GM21515 (cell line): ENCODE data around the gene DSPP.

Source experiments
- ATAC-seq: cut with Tn5 transposase; IDR thresholded peaks from one replicate; pipeline ENCODE4 v1.9.1; 2021; ENCODE audit not compliant: unreplicated experiment

The DSPP gene

GRCh38 chr4:87624698-87625097 lies 16.4 kb downstream of the DSPP start:
- no peak for ATAC-seq

- no peak for ATAC-seq
Observed at GRCh38 chr4:87631668-87632067, 23.3 kb downstream of the DSPP start.

GRCh38 chr4:87632469-87632868 lies 24.1 kb downstream of the DSPP start:
- no peak for ATAC-seq

DNA sequence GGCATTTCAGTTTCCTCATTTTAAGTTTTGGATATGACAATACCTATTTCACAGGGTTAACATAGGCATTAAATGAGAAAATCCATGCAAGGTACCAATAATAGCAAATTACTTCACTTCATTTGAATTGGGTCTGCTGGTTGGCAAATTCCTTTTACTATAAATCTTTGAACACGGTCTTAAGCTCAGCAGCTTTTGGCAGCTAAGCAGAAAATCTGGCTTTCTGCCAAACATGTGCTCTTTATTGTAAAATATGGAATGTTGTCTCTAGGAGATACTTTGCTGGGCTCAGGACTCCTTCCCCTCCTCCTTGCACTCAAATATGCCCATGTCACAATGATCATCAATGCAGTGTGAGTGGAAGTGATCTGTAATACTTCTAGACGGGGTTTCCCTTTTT lies 24.9 kb downstream of the DSPP start:
- ATAC-seq = no peak

GRCh38 chr4:87644286-87644685 lies 36.0 kb downstream of the DSPP start:
- no peak for ATAC-seq

GRCh38 chr4:87649980-87650379 lies 41.7 kb downstream of the DSPP start, which contains the start of gene DMP1:
Gene DMP1 (plus strand): TSS chr4:87650280. CDS start chr4:87656493, 6,213 bp downstream.
- ATAC-seq = no peak

GRCh38 chr4:87650938-87651337 lies 42.6 kb downstream of the DSPP start:
- ATAC-seq = no peak

DNA sequence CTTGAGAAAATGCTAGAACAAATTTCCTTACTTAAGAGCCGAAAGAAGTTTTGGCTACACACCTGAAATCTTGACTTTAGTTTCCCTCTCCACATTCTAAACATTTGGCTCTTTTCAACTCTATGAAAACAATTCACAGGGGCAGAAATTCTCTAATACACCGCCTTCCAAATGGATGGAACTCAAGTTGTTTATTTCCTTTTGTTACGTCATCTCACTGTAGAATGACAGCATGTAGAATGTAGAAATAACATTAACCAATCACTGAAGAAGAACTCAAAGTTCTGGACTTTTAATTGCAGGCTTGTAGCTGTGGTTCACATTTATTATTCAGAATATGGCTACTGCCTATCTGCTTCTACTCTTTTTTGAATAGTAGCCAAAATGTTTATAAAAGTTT lies 43.6 kb downstream of the DSPP start:
- ATAC-seq = no peak

DNA sequence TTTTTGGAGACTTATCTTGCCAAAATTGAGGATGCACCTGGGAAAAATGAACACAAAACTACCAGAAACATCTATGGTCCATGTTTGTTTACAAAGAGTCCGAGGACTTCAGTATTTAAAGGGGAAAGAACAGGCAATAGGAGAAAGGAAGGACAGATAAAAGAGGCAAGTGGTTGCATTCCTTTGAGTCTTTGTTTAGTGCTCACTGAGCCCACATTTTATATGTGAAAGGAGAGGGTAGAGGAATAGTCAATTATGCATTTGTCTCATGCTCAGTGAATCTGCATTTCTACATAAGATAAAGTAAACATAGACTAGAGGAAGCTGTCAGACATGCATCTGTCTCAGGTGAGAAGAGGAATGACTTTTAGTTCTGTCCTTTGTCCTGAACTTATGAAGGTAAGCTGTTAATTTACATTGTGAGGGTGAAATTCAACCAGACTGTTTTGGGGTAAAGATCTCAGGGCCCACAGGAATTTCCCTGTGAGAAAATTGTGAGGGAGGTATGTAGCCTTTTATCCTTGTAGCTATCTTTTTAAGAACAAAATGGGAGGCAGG lies 46.2 kb downstream of the DSPP start:
- ATAC-seq = no peak

DNA sequence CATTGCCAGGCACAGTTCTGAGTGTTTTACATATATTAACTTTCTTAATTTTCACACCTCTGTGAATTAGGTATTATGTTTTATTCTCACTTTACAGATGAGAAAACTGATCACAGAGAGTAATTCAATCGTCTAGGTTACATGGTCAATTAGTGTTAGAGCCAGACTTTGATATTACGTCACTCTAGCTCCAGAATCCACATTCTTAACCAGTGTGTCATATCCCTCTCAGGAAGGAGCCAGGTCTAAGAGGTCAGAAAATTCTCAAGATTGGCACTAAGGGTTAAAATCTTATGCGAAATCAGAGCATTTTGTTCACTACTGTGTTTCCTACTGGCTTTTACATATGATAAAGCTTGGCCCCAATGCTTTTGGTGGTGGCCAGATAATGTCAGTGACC lies 49.2 kb downstream of the DSPP start:
- ATAC-seq = no peak

DNA sequence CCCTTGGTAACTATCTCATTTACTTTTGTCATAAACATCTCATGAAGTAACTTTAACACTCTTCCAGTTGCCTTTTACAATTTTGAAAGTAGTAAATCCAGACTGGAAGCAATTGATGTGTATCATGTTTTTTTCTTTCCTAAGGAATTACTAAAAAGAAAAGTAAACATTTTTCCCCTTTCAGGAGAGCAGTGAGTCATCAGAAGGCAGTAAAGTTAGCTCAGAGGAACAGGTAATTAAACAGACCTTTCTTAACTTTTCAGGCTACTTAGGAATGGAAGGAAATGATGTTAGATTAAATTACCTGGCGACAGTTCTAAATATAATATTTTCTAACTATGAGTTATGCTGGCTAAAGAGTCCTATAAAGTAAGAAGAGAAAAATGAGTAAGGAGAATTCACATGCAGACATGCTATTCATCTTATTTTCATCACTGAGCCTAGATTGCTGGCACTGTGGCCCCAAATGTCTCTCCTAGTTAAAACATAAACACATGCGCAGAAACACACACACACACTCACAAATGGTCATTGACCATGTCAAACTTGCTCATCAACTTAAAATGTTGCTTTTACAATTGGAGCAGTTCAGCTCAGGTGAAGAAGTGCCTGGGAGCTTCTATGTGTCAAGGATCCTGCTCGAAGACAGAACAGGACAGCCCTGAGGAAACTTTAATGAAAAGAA lies 51.1 kb downstream of the DSPP start:
- no peak for ATAC-seq

DNA sequence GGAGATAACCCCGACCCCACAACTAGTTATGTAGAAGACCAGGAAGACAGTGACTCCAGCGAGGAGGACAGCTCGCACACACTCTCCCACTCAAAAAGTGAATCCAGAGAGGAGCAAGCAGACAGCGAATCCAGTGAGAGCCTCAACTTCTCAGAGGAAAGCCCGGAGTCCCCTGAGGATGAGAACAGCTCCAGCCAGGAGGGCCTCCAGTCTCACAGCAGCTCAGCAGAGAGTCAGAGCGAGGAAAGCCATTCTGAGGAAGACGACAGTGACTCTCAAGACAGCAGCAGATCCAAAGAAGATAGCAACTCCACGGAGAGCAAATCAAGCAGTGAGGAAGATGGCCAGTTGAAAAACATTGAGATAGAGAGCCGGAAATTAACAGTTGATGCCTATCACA lies 54.5 kb downstream of the DSPP start:
- ATAC-seq = no peak
